ENCODE measurements around the gene NCK1. TPM values are rescaled to one million over a fixed set of nuclear protein-coding genes. Genes with fewer than 3 reads are reported as not detected.

NCK1 gene
- total RNA-seq, 1 donor from 2014 or later: 28.4 TPM

DNA sequence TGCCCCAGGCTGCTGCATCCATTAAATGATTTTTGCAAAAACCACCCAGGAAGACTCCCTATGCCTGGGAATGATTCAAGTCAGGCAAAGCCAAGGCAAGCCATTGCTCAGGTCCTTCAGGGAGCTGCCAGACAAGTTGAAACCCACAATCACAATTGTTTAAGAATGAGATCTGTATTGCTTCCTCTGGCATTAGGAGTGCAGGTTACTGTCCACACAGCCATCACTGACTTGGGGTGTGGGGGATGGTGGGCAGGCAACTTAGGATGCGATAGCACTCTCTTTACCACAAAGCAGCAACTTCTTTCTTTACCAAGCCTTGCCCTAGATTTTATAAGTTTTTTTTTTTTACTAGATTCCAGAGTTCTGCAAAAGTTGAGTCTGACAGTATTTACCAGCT lies 80.8 kb downstream of the NCK1 start:
- Mint-ChIP-seq H3K27me3 (ENCODE audit: unreplicated experiment) (peaks cover 2% of the 10 kb centered on the region), H3K4me1 (ENCODE audit: low read depth, unreplicated experiment) (peaks cover 18% of the 10 kb centered on the region), H3K4me3 (ENCODE audit: unreplicated experiment) (no peak overlapping the region), H3K9me3 (ENCODE audit: unreplicated experiment) (peaks cover 5% of the 10 kb centered on the region), H3K27ac (ENCODE audit: unreplicated experiment) (peak overlapping the region; percentile 5), H3K36me3 (ENCODE audit: unreplicated experiment) (peaks cover 11% of the 10 kb centered on the region)
- TF ChIP-seq, protein P1, sequence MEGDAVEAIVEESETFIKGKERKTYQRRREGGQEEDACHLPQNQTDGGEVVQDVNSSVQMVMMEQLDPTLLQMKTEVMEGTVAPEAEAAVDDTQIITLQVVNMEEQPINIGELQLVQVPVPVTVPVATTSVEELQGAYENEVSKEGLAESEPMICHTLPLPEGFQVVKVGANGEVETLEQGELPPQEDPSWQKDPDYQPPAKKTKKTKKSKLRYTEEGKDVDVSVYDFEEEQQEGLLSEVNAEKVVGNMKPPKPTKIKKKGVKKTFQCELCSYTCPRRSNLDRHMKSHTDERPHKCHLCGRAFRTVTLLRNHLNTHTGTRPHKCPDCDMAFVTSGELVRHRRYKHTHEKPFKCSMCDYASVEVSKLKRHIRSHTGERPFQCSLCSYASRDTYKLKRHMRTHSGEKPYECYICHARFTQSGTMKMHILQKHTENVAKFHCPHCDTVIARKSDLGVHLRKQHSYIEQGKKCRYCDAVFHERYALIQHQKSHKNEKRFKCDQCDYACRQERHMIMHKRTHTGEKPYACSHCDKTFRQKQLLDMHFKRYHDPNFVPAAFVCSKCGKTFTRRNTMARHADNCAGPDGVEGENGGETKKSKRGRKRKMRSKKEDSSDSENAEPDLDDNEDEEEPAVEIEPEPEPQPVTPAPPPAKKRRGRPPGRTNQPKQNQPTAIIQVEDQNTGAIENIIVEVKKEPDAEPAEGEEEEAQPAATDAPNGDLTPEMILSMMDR (IDR thresholded peaks at IDR 0.05; ENCODE audit: partially characterized antibody, unreplicated experiment): no peak
- DNase-seq: no peak

DNA sequence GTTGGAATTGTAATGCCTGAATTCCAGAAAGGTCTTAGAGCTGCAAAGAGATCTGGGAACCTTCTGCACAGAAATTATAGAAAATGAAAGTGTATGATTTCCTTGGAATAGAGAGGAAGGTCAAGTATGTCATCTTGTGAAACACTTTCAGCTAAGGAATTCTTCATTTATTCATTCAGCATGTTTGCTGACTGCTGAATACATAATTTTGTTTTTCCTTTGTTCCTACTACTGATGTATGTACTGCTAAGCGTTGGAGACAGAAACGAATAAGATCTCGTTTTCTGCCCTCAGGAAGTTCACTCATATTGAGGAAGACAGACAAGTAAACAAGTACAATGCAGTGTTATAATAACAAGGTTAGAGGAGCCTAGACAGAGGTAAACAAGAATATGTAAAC lies 81.4 kb downstream of the NCK1 start:
- peaks cover 5% of the 10 kb centered on the region for H3K9me3 Mint-ChIP-seq (ENCODE audit: unreplicated experiment)
- peaks cover 2% of the 10 kb centered on the region for H3K27me3 Mint-ChIP-seq (ENCODE audit: unreplicated experiment)
- DNase-seq: no peak
- peaks cover 18% of the 10 kb centered on the region for H3K4me1 Mint-ChIP-seq (ENCODE audit: low read depth, unreplicated experiment)
- H3K27ac Mint-ChIP-seq (ENCODE audit: unreplicated experiment): peak overlapping the region; percentile 5
- TF ChIP-seq, protein P1 (IDR thresholded peaks at IDR 0.05; ENCODE audit: partially characterized antibody, unreplicated experiment): no peak
- H3K36me3 Mint-ChIP-seq (ENCODE audit: unreplicated experiment): peaks cover 9% of the 10 kb centered on the region
- H3K4me3 Mint-ChIP-seq (ENCODE audit: unreplicated experiment): no peak overlapping the region

DNA sequence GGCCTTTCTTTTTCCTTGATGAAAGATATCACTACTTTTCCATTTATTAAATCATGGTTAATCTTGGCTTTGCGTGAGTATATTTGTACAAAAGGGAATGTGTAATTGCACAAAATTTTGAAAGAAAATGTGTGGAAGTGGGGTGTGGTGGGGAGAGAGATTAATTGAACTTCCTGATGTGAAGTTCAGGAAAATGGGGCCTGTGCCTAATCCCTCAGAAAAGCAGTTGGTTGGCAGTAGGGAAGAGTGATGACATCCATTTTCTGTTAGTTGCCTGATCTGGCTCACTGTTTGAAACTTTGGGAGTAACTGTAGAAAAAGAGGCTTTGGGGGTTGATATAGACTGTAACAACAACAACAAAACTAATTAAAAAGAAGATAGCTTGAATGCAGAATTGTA lies 85.0 kb downstream of the NCK1 start:
- Mint-ChIP-seq H3K36me3 (ENCODE audit: unreplicated experiment) (peaks cover 9% of the 10 kb centered on the region), H3K4me1 (ENCODE audit: low read depth, unreplicated experiment) (peaks cover 18% of the 10 kb centered on the region), H3K27ac (ENCODE audit: unreplicated experiment) (no peak overlapping the region), H3K9me3 (ENCODE audit: unreplicated experiment) (peaks cover 5% of the 10 kb centered on the region), H3K27me3 (ENCODE audit: unreplicated experiment) (peaks cover 2% of the 10 kb centered on the region), H3K4me3 (ENCODE audit: unreplicated experiment) (no peak overlapping the region)
- no peak for DNase-seq
- TF ChIP-seq, protein P1 (IDR thresholded peaks at IDR 0.05; ENCODE audit: partially characterized antibody, unreplicated experiment): no peak

DNA sequence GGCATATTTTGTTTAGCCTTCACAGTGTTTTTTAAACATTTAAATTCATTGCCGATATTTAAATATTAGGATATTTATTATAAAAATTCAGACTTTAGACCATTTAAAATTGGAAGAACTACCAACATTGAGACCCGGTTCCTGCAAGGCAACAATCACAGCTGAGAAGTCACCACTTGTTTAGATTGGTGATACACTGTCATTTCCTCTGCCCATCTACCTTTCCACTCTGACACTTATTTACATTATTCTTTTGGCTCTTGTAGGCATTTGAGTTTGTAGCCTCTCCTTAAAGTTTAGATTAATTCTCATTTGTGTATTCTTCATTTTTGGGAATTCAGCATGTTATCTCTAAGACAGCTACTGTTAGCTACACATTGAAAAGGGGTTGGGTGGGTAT lies 85.5 kb downstream of the NCK1 start:
- no peak for DNase-seq
- Mint-ChIP-seq H3K27me3 (ENCODE audit: unreplicated experiment) (peaks cover 2% of the 10 kb centered on the region), H3K27ac (ENCODE audit: unreplicated experiment) (no peak overlapping the region), H3K4me1 (ENCODE audit: low read depth, unreplicated experiment) (peaks cover 16% of the 10 kb centered on the region), H3K9me3 (ENCODE audit: unreplicated experiment) (peaks cover 5% of the 10 kb centered on the region), H3K36me3 (ENCODE audit: unreplicated experiment) (peaks cover 9% of the 10 kb centered on the region), H3K4me3 (ENCODE audit: unreplicated experiment) (no peak overlapping the region)
- TF ChIP-seq, protein P1 (IDR thresholded peaks at IDR 0.05; ENCODE audit: partially characterized antibody, unreplicated experiment): no peak

DNA sequence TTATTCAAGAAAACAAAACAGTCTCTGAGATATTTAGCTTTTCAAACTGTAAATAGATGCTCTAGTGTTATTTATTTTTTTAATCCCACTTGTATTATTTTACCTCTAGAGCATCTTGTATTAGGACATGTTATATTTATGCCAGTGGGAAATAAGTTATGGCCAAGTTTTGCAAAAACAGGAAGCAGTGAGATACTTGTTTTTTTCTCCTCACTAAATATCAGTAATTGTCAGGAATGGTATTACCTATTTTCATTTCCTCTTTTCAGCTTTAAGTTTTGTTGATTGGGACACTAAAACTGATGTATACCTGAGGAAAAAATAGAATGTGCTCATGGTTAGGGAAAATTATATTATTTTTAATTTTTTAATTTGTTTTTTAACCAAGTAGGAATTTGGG lies 87.1 kb downstream of the NCK1 start:
- Mint-ChIP-seq H3K4me3 (ENCODE audit: unreplicated experiment) (no peak overlapping the region), H3K27me3 (ENCODE audit: unreplicated experiment) (no peaks in the 10 kb centered on the region), H3K4me1 (ENCODE audit: low read depth, unreplicated experiment) (peaks cover 3% of the 10 kb centered on the region), H3K27ac (ENCODE audit: unreplicated experiment) (no peak overlapping the region), H3K9me3 (ENCODE audit: unreplicated experiment) (no peaks in the 10 kb centered on the region), H3K36me3 (ENCODE audit: unreplicated experiment) (peaks cover 9% of the 10 kb centered on the region)
- no peak for DNase-seq
- TF ChIP-seq, protein P1 (IDR thresholded peaks at IDR 0.05; ENCODE audit: partially characterized antibody, unreplicated experiment): no peak
